ENCODE measurements around the gene GLCCI1. TPM values are rescaled to one million over a fixed set of nuclear protein-coding genes. Genes with fewer than 3 reads are reported as not detected.

GLCCI1 gene
- total and polyA plus RNA-seq, 2 of the 8 experiments (the other 6 are each of a cell fraction or from before 2014, with no cell fraction given), result 12.4 to 27.7 TPM

GRCh38 chr7:7938471-7938870 is 30.1 kb upstream of the GLCCI1 start (continued):
- TF ChIP-seq CHD7 (IDR thresholded peaks at IDR 0.05; ENCODE audit: insufficient replicate concordance, low read length), result no peak
- TF ChIP-seq HDAC6 (IDR thresholded peaks at IDR 0.05; ENCODE audit: low read depth, low read length), result no peak
- no peak for TF ChIP-seq GABPA (IDR thresholded peaks at IDR 0.05; ENCODE audit: borderline replicate concordance, insufficient read depth, low read length)
- no peak for TF ChIP-seq ATF2 (IDR thresholded peaks at IDR 0.05; ENCODE audit: low read length)
- TF ChIP-seq RFX5 (IDR thresholded peaks at IDR 0.05; ENCODE audit: borderline replicate concordance, low read depth, low read length), result no peak
- TF ChIP-seq CREB1 (IDR thresholded peaks at IDR 0.05), result no peak
